ENCODE measurements around the gene VPS4B.

VPS4B gene

GRCh38 chr18:63409301-63409700 lies 13.0 kb downstream of the VPS4B start:
- DNase-seq (ENCODE audit: low spot score), result no peak
- no peak for TF ChIP-seq CTCF (IDR thresholded peaks at IDR 0.05; ENCODE audit: extremely low read depth, missing control alignments)

- no peak for DNase-seq (ENCODE audit: low spot score)
- no peak for TF ChIP-seq CTCF (IDR thresholded peaks at IDR 0.05; ENCODE audit: extremely low read depth, missing control alignments)
Observed at GRCh38 chr18:63407734-63408133, 14.5 kb downstream of the VPS4B start.

- no peak for DNase-seq (ENCODE audit: low spot score)
- no peak for TF ChIP-seq CTCF (IDR thresholded peaks at IDR 0.05; ENCODE audit: extremely low read depth, missing control alignments)
Observed at GRCh38 chr18:63405986-63406385, 16.3 kb downstream of the VPS4B start.

- no peak for TF ChIP-seq CTCF (IDR thresholded peaks at IDR 0.05; ENCODE audit: extremely low read depth, missing control alignments)
- no peak for DNase-seq (ENCODE audit: low spot score)
Observed at GRCh38 chr18:63402246-63403162, 19.8 kb downstream of the VPS4B start.

GRCh38 chr18:63399300-63399699 lies 23.0 kb downstream of the VPS4B start:
- TF ChIP-seq CTCF (IDR thresholded peaks at IDR 0.05; ENCODE audit: extremely low read depth, missing control alignments), result no peak
- no peak for DNase-seq (ENCODE audit: low spot score)

GRCh38 chr18:63397349-63397748 lies 24.9 kb downstream of the VPS4B start:
- DNase-seq (ENCODE audit: low spot score), result no peak
- no peak for TF ChIP-seq CTCF (IDR thresholded peaks at IDR 0.05; ENCODE audit: extremely low read depth, missing control alignments)

- no peak for TF ChIP-seq CTCF (IDR thresholded peaks at IDR 0.05; ENCODE audit: extremely low read depth, missing control alignments)
- no peak for DNase-seq (ENCODE audit: low spot score)
Observed at GRCh38 chr18:63395503-63395902, 26.8 kb downstream of the VPS4B start.

All from GM20000 (cell line).